GM12801 (cell line): ENCODE results near the gene TPRKB.

ENCODE experiments used
- CTCF ChIP-seq: IDR thresholded peaks from one replicate; pipeline ENCODE4 v1.5.1; 2011; ENCODE audit warnings: control low read depth; ENCODE audit not compliant: insufficient read length; ENCODE audit errors: extremely low read depth

TPRKB gene

GRCh38 chr2:73770725-73771124 is 33.6 kb upstream of the TPRKB start:
- no peak for TF ChIP-seq CTCF

- no peak for TF ChIP-seq CTCF
Observed at GRCh38 chr2:73766994-73767393, 29.8 kb upstream of the TPRKB start.

- TF ChIP-seq CTCF = no peak
Observed at GRCh38 chr2:73766349-73766748, 29.2 kb upstream of the TPRKB start.

GRCh38 chr2:73764945-73765344 is 27.8 kb upstream of the TPRKB start:
- no peak for TF ChIP-seq CTCF

- TF ChIP-seq CTCF = no peak
Observed at GRCh38 chr2:73762571-73762970, 25.4 kb upstream of the TPRKB start.

GRCh38 chr2:73759904-73760303 is 22.8 kb upstream of the TPRKB start:
- TF ChIP-seq CTCF = no peak

- TF ChIP-seq CTCF = no peak
Observed at GRCh38 chr2:73759285-73759764, 22.2 kb upstream of the TPRKB start.

- TF ChIP-seq CTCF = no peak
Observed at GRCh38 chr2:73749314-73749713, 12.2 kb upstream of the TPRKB start.
